ENCODE results near the gene C11orf86.
"Not testable (repeated sequence)": the region's sequence is repeated elsewhere in the genome, so short reads cannot be mapped to it uniquely, and the experiment has no call there.

The C11orf86 gene

GRCh38 chr11:66999555-66999954, 24.5 kb downstream of the C11orf86 start:
- Mint-ChIP-seq H3K4me3 (no peak overlapping the region), H3K4me1 (no peaks in the 10 kb centered on the region), H3K27ac (no peak overlapping the region), H3K36me3 (no peaks in the 10 kb centered on the region), H3K27me3 (peaks cover 39% of the 10 kb centered on the region), H3K9me3 (no peaks in the 10 kb centered on the region)
- ATAC-seq: no peak

- H3K9me3 Mint-ChIP-seq: no peaks in the 10 kb centered on the region
- peaks cover 39% of the 10 kb centered on the region for H3K27me3 Mint-ChIP-seq
- no peaks in the 10 kb centered on the region for H3K36me3 Mint-ChIP-seq
- no peak for ATAC-seq
- H3K4me1 Mint-ChIP-seq: peaks cover 3% of the 10 kb centered on the region
- no peak overlapping the region for H3K27ac Mint-ChIP-seq
- no peak overlapping the region for H3K4me3 Mint-ChIP-seq
Observed at GRCh38 chr11:67001332-67001731, 26.2 kb downstream of the C11orf86 start.

GRCh38 chr11:67002297-67002913, 27.3 kb downstream of the C11orf86 start:
- H3K27me3 Mint-ChIP-seq: peaks cover 30% of the 10 kb centered on the region
- H3K4me1 Mint-ChIP-seq: peaks cover 8% of the 10 kb centered on the region
- H3K4me3 Mint-ChIP-seq: no peak overlapping the region
- no peak for ATAC-seq
- H3K36me3 Mint-ChIP-seq: no peaks in the 10 kb centered on the region
- no peak overlapping the region for H3K27ac Mint-ChIP-seq
- H3K9me3 Mint-ChIP-seq: no peaks in the 10 kb centered on the region

GRCh38 chr11:67002921-67003411, 27.9 kb downstream of the C11orf86 start:
- Mint-ChIP-seq H3K4me3 (no peak overlapping the region), H3K4me1 (peaks cover 8% of the 10 kb centered on the region), H3K36me3 (no peaks in the 10 kb centered on the region), H3K27me3 (peaks cover 25% of the 10 kb centered on the region), H3K27ac (no peak overlapping the region), H3K9me3 (no peaks in the 10 kb centered on the region)
- no peak for ATAC-seq

GRCh38 chr11:67005200-67005599, 30.1 kb downstream of the C11orf86 start:
- not testable (repeated sequence) for ATAC-seq, H3K36me3 Mint-ChIP-seq, H3K9me3 Mint-ChIP-seq, H3K4me1 Mint-ChIP-seq, H3K27ac Mint-ChIP-seq, H3K4me3 Mint-ChIP-seq
- H3K27me3 Mint-ChIP-seq: peaks cover 27% of the 10 kb centered on the region

- peak; percentile 12 for ATAC-seq
- H3K27ac Mint-ChIP-seq: no peak overlapping the region
- no peak overlapping the region for H3K4me3 Mint-ChIP-seq
- H3K36me3 Mint-ChIP-seq: no peaks in the 10 kb centered on the region
- H3K27me3 Mint-ChIP-seq: peaks cover 20% of the 10 kb centered on the region
- no peaks in the 10 kb centered on the region for H3K9me3 Mint-ChIP-seq
- H3K4me1 Mint-ChIP-seq: peaks cover 8% of the 10 kb centered on the region
Observed at GRCh38 chr11:67006029-67006884, 31.2 kb downstream of the C11orf86 start.

- no peaks in the 10 kb centered on the region for H3K36me3 Mint-ChIP-seq
- H3K27ac Mint-ChIP-seq: no peak overlapping the region
- peaks cover 20% of the 10 kb centered on the region for H3K27me3 Mint-ChIP-seq
- ATAC-seq: no peak
- H3K4me1 Mint-ChIP-seq: peaks cover 8% of the 10 kb centered on the region
- no peaks in the 10 kb centered on the region for H3K9me3 Mint-ChIP-seq
- H3K4me3 Mint-ChIP-seq: no peak overlapping the region
Observed at GRCh38 chr11:67007126-67007525, 32.0 kb downstream of the C11orf86 start.

- no peak for ATAC-seq
- peaks cover 44% of the 10 kb centered on the region for H3K27me3 Mint-ChIP-seq
- no peaks in the 10 kb centered on the region for H3K9me3 Mint-ChIP-seq
- no peaks in the 10 kb centered on the region for H3K36me3 Mint-ChIP-seq
- H3K27ac Mint-ChIP-seq: no peak overlapping the region
- H3K4me3 Mint-ChIP-seq: no peak overlapping the region
- H3K4me1 Mint-ChIP-seq: peaks cover 8% of the 10 kb centered on the region
Observed at GRCh38 chr11:67010296-67010905, 35.3 kb downstream of the C11orf86 start.

GRCh38 chr11:67013511-67014045, 38.5 kb downstream of the C11orf86 start:
- peaks cover 60% of the 10 kb centered on the region for H3K27me3 Mint-ChIP-seq
- no peak overlapping the region for H3K4me3 Mint-ChIP-seq
- ATAC-seq: no peak
- peaks cover under 1% of the 10 kb centered on the region for H3K36me3 Mint-ChIP-seq
- no peak overlapping the region for H3K27ac Mint-ChIP-seq
- H3K9me3 Mint-ChIP-seq: peaks cover under 1% of the 10 kb centered on the region
- no peaks in the 10 kb centered on the region for H3K4me1 Mint-ChIP-seq

- Mint-ChIP-seq H3K9me3 (peaks cover 5% of the 10 kb centered on the region), H3K36me3 (peaks cover 5% of the 10 kb centered on the region), H3K4me3 (no peak overlapping the region), H3K4me1 (no peaks in the 10 kb centered on the region), H3K27ac (no peak overlapping the region), H3K27me3 (peaks cover 65% of the 10 kb centered on the region)
- ATAC-seq: no peak
Observed at GRCh38 chr11:67014343-67014742, 39.2 kb downstream of the C11orf86 start.

GRCh38 chr11:67015048-67015447, 39.9 kb downstream of the C11orf86 start:
- ATAC-seq: no peak
- no peak overlapping the region for H3K4me3 Mint-ChIP-seq
- no peak overlapping the region for H3K27ac Mint-ChIP-seq
- peaks cover 5% of the 10 kb centered on the region for H3K36me3 Mint-ChIP-seq
- H3K9me3 Mint-ChIP-seq: peaks cover 5% of the 10 kb centered on the region
- H3K27me3 Mint-ChIP-seq: peaks cover 63% of the 10 kb centered on the region
- no peaks in the 10 kb centered on the region for H3K4me1 Mint-ChIP-seq

- ATAC-seq: no peak
- H3K27me3 Mint-ChIP-seq: peaks cover 77% of the 10 kb centered on the region
- H3K4me3 Mint-ChIP-seq: no peak overlapping the region
- peaks cover 5% of the 10 kb centered on the region for H3K36me3 Mint-ChIP-seq
- peaks cover 6% of the 10 kb centered on the region for H3K4me1 Mint-ChIP-seq
- H3K27ac Mint-ChIP-seq: no peak overlapping the region
- peaks cover 5% of the 10 kb centered on the region for H3K9me3 Mint-ChIP-seq
Observed at GRCh38 chr11:67016550-67016949, 41.4 kb downstream of the C11orf86 start.

GRCh38 chr11:67020949-67021348, 45.8 kb downstream of the C11orf86 start:
- no peak overlapping the region for H3K27ac Mint-ChIP-seq
- peaks cover 33% of the 10 kb centered on the region for H3K4me1 Mint-ChIP-seq
- H3K4me3 Mint-ChIP-seq: no peak overlapping the region
- peak; percentile 43 for ATAC-seq
- peaks cover 5% of the 10 kb centered on the region for H3K9me3 Mint-ChIP-seq
- peaks cover 80% of the 10 kb centered on the region for H3K27me3 Mint-ChIP-seq
- H3K36me3 Mint-ChIP-seq: peaks cover 5% of the 10 kb centered on the region

- peaks cover 45% of the 10 kb centered on the region for H3K4me1 Mint-ChIP-seq
- ATAC-seq: no peak
- H3K4me3 Mint-ChIP-seq: no peak overlapping the region
- no peak overlapping the region for H3K27ac Mint-ChIP-seq
- peaks cover 88% of the 10 kb centered on the region for H3K27me3 Mint-ChIP-seq
- H3K9me3 Mint-ChIP-seq: peaks cover 5% of the 10 kb centered on the region
- H3K36me3 Mint-ChIP-seq: peaks cover 5% of the 10 kb centered on the region
Observed at GRCh38 chr11:67022341-67022933, 47.3 kb downstream of the C11orf86 start.

All from stimulated activated memory B cell treated with anti-CD40 and anti-IgM and Interleukin-4, amounts not matched to agents 10 μg/mL and 1 μg/mL and 100 μg/mL, for 72 hours (primary cell).